Jurkat, Clone E6-1 (cell line): ENCODE results near the gene SETD1A.

Experiments
- DNase-seq: peaks from one replicate; pipeline ENCODE4 v3.0.0-alpha.2; 2011; ENCODE audit warnings: low read depth, low spot score
- H3K4me3 ChIP-seq: 2 replicates; pipeline ENCODE4 v1.5.1; 2011; ENCODE audit warnings: mild to moderate bottlenecking, low read length, control low read depth, moderate library complexity

The SETD1A gene

GRCh38 chr16:30976486-30976885 is 18.9 kb downstream of the SETD1A start:
- DNase-seq = no peak
- no peak overlapping the region for H3K4me3 ChIP-seq

- DNase-seq = no peak
- no peak overlapping the region for H3K4me3 ChIP-seq
These were observed 19.9 kb downstream of the SETD1A start for GRCh38 chr16:30977502-30977901.

- no peak overlapping the region for H3K4me3 ChIP-seq
- no peak for DNase-seq
These were observed 21.8 kb downstream of the SETD1A start for GRCh38 chr16:30979170-30980022.

GRCh38 chr16:30980023-30980371 is 22.4 kb downstream of the SETD1A start:
- no peak overlapping the region for H3K4me3 ChIP-seq
- no peak for DNase-seq

GRCh38 chr16:30980434-30980833 is 22.9 kb downstream of the SETD1A start:
- DNase-seq = no peak

GRCh38 chr16:30980959-30981358 is 23.4 kb downstream of the SETD1A start:
- H3K4me3 ChIP-seq = no peak overlapping the region
- DNase-seq = no peak

More at GRCh38 chr16:30980434-30980833, 22.9 kb downstream of the SETD1A start:
- H3K4me3 ChIP-seq = no peak overlapping the region

- no peak overlapping the region for H3K4me3 ChIP-seq
- no peak for DNase-seq
These were observed 25.2 kb downstream of the SETD1A start for GRCh38 chr16:30982548-30983288.

GRCh38 chr16:30983289-30983889 is 25.8 kb downstream of the SETD1A start:
- DNase-seq = no peak
- no peak overlapping the region for H3K4me3 ChIP-seq

- no peak for DNase-seq
- H3K4me3 ChIP-seq = no peak overlapping the region
These were observed 26.5 kb downstream of the SETD1A start for GRCh38 chr16:30983898-30984610.

GRCh38 chr16:30984669-30985400 is 27.3 kb downstream of the SETD1A start, which contains the start of gene HSD3B7:
TSS of gene HSD3B7 (plus strand) at chr16:30985207. CDS start at chr16:30985659, 452 bp downstream.
- DNase-seq = peak; percentile 23
- H3K4me3 ChIP-seq = no peak within 1 kb of the TSS

- no peak overlapping the region for H3K4me3 ChIP-seq
- DNase-seq = no peak
These were observed 28.0 kb downstream of the SETD1A start for GRCh38 chr16:30985401-30986128.

GRCh38 chr16:30986129-30986991 is 28.8 kb downstream of the SETD1A start:
- DNase-seq = no peak
- H3K4me3 ChIP-seq = no peak overlapping the region

- no peak for DNase-seq
- no peak overlapping the region for H3K4me3 ChIP-seq
These were observed 30.1 kb downstream of the SETD1A start for GRCh38 chr16:30987581-30988190.

GRCh38 chr16:30989469-30990047 is 32.0 kb downstream of the SETD1A start:
- DNase-seq = no peak
- H3K4me3 ChIP-seq = no peak overlapping the region

- no peak for DNase-seq
- H3K4me3 ChIP-seq = no peak overlapping the region
These were observed 32.6 kb downstream of the SETD1A start for GRCh38 chr16:30990105-30990504.

GRCh38 chr16:30991052-30991451 is 33.5 kb downstream of the SETD1A start:
- no peak overlapping the region for H3K4me3 ChIP-seq

More at GRCh38 chr16:30991052-30991451, 33.5 kb downstream of the SETD1A start:
- no peak for DNase-seq
